Activated naive CD4-positive, alpha-beta T cell treated with anti-CD3 and anti-CD28 coated beads, Interleukin-2, amount 50 U/mL, for 24 hours (primary cell): Measurements from ENCODE around the gene HMG20B.
"Not testable (repeated sequence)": the region's sequence is repeated elsewhere in the genome, so short reads cannot be mapped to it uniquely, and the experiment has no call there.

Source experiments
- H3K27ac Mint-ChIP-seq: one replicate; pipeline ENCODE4 v1.8.0; 2021; ENCODE audit warnings: mild to moderate bottlenecking, mixed read lengths
- H3K27me3 Mint-ChIP-seq: one replicate; pipeline ENCODE4 v1.8.0; 2021; ENCODE audit warnings: mixed read lengths
- H3K36me3 Mint-ChIP-seq: one replicate; pipeline ENCODE4 v1.8.0; 2021; ENCODE audit warnings: mixed read lengths
- H3K4me1 Mint-ChIP-seq: one replicate; pipeline ENCODE4 v1.8.0; 2021; ENCODE audit warnings: mixed read lengths
- H3K4me3 Mint-ChIP-seq: one replicate; pipeline ENCODE4 v1.8.0; 2021; ENCODE audit warnings: mild to moderate bottlenecking, mixed read lengths
- H3K9me3 Mint-ChIP-seq: one replicate; pipeline ENCODE4 v1.8.0; 2021; ENCODE audit warnings: mixed read lengths

HMG20B gene

GRCh38 chr19:3584036-3584802 lies 11.5 kb downstream of the HMG20B start:
- not testable (repeated sequence) for H3K27me3 Mint-ChIP-seq, H3K27ac Mint-ChIP-seq, H3K9me3 Mint-ChIP-seq, H3K36me3 Mint-ChIP-seq, H3K4me1 Mint-ChIP-seq
- peak overlapping the region; percentile 7 for H3K4me3 Mint-ChIP-seq

DNA sequence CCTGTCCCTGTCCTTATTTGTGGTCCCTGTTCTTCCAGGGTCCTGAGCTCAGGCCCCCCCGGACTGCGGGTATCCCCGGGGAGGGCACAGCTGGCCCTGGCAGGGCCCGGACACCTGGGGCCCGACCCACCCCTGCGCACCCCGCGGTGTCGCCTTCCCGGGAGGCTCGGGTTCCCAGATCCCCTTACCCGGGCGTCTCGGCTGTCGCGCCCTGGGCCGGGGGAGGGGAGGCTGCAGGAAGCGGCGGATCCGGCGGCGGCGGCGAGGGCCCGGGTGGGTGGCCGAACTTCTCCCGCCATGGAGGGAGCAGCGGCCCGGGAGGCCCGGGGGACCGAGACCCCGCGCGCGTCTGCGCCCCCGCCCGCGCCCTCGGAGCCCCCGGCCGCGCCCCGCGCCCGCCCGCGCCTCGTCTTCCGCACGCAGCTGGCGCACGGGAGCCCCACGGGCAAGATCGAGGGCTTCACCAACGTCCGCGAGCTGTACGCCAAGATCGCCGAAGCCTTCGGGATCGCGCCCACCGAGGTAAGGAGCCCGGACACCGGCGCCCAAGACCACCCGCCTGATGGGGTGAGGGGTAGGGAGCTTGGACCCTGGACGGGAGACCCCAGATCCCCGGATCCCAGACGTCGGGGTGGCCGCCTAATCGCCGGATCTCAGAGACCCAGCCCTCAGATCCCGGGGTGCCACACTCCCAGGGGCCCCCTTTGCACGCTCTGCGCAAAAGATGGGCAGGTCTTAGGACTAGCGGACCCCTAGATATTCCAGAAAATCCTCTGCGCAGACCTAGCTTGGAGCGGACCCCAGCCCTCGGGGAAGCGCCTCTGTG lies 12.8 kb downstream of the HMG20B start, which contains the start of gene GIPC3:
GIPC3 (plus strand) TSS at position 178 of the 826 bp plus-strand sequence; CDS start at position 298, 120 bp downstream.
- no peaks in the 10 kb centered on the region for H3K36me3 Mint-ChIP-seq
- no peak within 1 kb of the TSS for H3K27ac Mint-ChIP-seq
- H3K4me1 Mint-ChIP-seq = no peaks in the 10 kb centered on the region
- no peaks in the 10 kb centered on the region for H3K27me3 Mint-ChIP-seq
- no peaks in the 10 kb centered on the region for H3K9me3 Mint-ChIP-seq
- H3K4me3 Mint-ChIP-seq = peak within 1 kb of the TSS; percentile 55

DNA sequence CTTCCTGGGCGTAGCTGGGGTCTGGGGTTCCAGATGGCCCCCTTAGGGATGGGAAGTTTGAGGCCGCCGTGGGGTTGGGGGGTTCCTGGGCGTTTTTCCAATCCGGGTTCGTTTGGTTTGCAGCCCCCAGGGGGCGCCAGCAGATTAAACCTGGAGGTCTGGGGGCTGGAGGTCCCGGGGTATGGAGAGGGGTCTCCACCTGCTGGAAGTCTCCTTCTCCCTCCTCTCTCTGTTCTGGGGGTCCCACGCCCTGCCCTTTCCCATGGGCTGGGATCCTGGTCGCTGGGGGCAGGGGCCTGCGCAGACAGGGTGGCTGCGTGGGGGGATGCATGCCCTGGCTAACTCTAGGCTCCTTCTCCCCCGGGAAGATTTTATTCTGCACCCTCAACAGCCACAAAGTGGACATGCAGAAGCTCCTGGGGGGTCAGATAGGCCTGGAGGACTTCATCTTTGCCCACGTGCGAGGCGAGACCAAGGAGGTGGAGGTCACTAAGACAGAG lies 13.4 kb downstream of the HMG20B start:
- H3K36me3 Mint-ChIP-seq = no peaks in the 10 kb centered on the region
- H3K27me3 Mint-ChIP-seq = no peaks in the 10 kb centered on the region
- H3K27ac Mint-ChIP-seq = no peak overlapping the region
- H3K4me1 Mint-ChIP-seq = no peaks in the 10 kb centered on the region
- H3K4me3 Mint-ChIP-seq = peak overlapping the region; percentile 55
- H3K9me3 Mint-ChIP-seq = no peaks in the 10 kb centered on the region

GRCh38 chr19:3586707-3587346 lies 14.1 kb downstream of the HMG20B start:
- H3K36me3 Mint-ChIP-seq = no peaks in the 10 kb centered on the region
- H3K27ac Mint-ChIP-seq = no peak overlapping the region
- H3K9me3 Mint-ChIP-seq = no peaks in the 10 kb centered on the region
- no peaks in the 10 kb centered on the region for H3K27me3 Mint-ChIP-seq
- H3K4me1 Mint-ChIP-seq = no peaks in the 10 kb centered on the region
- H3K4me3 Mint-ChIP-seq = peak overlapping the region; percentile 11

DNA sequence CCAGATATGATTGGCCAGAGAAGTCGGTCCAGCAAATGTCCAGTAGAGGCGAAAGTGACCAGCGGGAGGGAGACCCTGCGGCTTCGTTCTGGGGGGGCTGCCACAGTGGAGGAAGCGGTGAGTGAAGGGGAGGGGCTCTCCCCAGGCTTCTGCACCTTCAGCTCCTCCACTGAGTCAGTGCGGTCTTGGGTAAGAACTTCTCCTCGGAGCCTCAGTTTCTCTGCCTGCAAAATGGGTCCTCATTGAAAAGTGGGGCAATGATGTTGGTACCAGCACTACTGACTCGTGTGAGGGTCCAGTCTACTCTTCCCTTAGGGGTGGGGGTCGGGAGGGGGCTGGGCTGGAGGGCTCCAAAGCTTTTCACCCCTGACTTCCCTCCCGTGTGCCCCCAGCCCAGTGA lies 16.7 kb downstream of the HMG20B start:
- Mint-ChIP-seq H3K27me3 (no peaks in the 10 kb centered on the region), H3K4me1 (no peaks in the 10 kb centered on the region), H3K27ac (no peak overlapping the region), H3K4me3 (no peak overlapping the region), H3K36me3 (no peaks in the 10 kb centered on the region), H3K9me3 (no peaks in the 10 kb centered on the region)

DNA sequence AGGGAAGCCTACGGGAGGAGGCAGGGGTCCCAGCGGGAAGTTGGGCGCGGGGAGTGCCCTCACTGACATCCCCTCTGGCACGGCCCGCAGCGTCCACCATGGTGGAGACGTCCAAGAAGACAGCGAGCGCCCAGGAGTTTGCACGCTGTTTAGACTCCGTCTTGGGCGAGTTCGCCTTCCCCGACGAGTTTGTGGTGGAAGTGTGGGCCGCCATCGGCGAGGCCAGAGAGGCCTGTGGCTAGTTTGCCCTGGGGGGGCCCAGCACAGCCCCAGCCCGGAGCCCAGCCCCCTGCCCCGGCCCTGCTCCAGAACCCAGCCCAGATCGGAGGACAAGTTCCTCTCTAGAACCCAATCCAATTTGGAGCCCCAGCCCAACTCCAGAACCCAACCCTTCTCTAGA lies 17.2 kb downstream of the HMG20B start:
- no peak overlapping the region for H3K4me3 Mint-ChIP-seq
- H3K9me3 Mint-ChIP-seq = no peaks in the 10 kb centered on the region
- no peaks in the 10 kb centered on the region for H3K4me1 Mint-ChIP-seq
- H3K36me3 Mint-ChIP-seq = no peaks in the 10 kb centered on the region
- no peaks in the 10 kb centered on the region for H3K27me3 Mint-ChIP-seq
- H3K27ac Mint-ChIP-seq = no peak overlapping the region

DNA sequence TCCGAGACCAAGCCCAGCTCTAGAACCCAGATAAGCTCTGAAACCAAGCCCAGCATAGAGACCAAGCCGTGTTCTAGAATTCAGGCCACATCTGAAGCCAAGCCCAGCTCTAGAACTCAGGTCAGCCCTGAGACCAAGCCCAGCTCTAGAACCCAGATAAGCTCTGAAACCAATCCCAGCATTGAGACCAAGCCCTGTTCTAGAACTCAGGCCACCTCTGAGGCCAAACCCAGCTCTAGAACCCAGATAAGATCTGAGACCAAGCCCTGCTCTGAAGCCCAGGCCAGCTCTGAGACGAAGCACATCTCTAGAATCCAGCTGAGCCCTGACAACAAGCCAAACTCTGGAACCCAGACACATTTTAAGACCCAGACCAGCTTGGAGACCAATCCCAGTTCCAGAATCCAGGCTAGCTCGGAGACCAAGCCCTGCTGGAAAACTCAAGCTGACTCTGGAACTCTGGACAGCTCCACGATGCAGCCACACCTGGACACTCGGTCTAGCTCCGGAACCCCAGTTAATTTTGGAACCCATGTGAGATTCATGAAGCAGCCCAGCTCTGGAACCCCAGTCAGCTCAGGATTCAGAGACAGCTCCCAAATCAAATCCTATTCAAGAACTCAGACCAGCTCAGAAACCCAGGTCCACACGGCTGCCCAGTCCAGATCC lies 18.4 kb downstream of the HMG20B start:
- H3K9me3 Mint-ChIP-seq = no peaks in the 10 kb centered on the region

DNA sequence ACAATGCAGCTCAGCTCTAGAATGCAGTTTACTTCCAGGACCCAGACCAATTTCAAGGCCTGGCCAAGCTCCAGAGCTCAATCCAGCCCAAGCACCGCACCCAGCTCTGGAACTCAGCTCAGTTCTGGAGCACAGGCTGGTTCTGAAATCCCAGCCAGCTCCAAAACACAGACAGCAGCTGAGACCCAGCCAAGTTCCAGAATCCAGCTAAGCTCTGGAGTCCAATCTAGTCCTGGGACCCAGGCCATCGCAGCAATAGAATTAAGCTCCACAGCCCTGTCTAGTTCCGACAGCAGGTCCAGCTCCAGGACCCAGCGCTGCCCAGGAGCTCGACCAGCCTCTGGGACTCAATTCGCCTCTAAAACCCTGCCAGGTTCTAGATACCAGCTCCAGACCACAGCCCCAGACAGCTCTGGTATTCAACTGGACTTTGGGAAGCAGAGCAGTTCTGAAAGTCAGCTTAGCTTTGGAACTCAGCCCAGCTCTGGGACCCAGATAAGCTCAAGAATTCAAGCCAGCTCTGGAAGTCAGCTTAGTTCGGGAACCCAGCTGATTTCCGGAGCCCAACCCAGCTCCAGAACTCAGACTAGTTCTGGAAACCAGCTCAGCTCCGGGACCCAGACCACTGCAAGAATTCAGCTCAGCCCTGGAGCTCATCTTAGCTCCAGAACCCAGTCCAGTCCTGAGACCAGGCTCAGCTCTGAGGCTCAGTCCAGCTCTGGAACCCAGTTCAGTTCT lies 19.3 kb downstream of the HMG20B start:
- Mint-ChIP-seq H3K27ac (no peak overlapping the region), H3K4me1 (no peaks in the 10 kb centered on the region), H3K4me3 (no peak overlapping the region), H3K9me3 (no peaks in the 10 kb centered on the region), H3K27me3 (no peaks in the 10 kb centered on the region), H3K36me3 (no peaks in the 10 kb centered on the region)

More for the DNA sequence above, 18.4 kb downstream of the HMG20B start:
- H3K4me3 Mint-ChIP-seq = no peak overlapping the region
- no peak overlapping the region for H3K27ac Mint-ChIP-seq
- H3K4me1 Mint-ChIP-seq = no peaks in the 10 kb centered on the region
- H3K36me3 Mint-ChIP-seq = no peaks in the 10 kb centered on the region
- H3K27me3 Mint-ChIP-seq = no peaks in the 10 kb centered on the region

DNA sequence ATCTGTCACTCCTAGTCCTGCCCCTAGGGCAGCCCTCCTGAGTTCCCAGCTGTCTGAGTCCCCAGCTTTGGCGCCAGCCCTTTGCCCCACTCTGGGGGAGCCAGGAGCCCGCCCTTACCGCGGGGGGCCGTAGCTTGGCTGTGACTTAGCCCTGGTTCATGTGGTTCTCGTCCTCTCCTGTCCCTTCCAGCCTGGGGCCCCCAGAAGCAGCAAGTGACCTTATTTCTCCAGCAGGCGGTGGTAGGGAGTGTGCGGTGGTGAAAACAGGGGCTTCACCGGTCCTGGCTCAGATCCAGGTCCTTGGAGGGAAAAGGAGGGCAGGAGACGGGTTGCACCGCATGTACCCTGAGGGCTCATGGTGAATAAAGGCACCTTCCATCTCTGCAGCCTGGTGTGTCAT lies 20.4 kb downstream of the HMG20B start:
- Mint-ChIP-seq H3K4me1 (no peaks in the 10 kb centered on the region), H3K9me3 (no peaks in the 10 kb centered on the region), H3K27ac (no peak overlapping the region), H3K27me3 (no peaks in the 10 kb centered on the region), H3K36me3 (no peaks in the 10 kb centered on the region), H3K4me3 (no peak overlapping the region)

DNA sequence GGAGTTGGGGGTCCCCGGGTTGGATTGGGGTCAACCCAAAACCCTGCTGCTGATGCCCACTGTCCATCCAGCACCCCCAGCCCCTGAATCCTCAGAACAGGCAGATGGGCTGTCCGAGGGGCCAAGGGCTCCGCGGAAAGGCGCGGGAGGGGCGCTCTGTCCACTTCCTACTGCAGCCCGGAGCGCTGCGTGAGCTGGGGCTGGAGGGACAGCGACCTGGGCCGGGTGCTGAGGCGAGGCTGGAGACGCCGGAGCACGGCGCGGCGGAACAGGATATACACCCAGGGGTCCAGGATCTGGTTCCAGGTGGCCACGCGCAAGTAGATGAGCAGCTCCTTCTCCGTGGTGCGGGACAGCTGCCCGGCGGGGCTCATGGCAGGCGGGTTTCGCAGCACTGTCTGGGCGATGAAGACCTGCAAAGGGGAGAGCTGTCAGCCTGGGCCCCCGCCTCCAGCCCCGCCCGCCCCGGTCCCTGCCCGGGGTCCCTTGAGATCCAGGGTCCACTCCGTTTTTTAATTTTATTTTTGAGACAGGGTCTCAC lies 22.8 kb downstream of the HMG20B start:
- Mint-ChIP-seq H3K27ac (no peak overlapping the region), H3K9me3 (no peaks in the 10 kb centered on the region), H3K27me3 (no peaks in the 10 kb centered on the region), H3K4me3 (no peak overlapping the region), H3K4me1 (no peaks in the 10 kb centered on the region), H3K36me3 (no peaks in the 10 kb centered on the region)

DNA sequence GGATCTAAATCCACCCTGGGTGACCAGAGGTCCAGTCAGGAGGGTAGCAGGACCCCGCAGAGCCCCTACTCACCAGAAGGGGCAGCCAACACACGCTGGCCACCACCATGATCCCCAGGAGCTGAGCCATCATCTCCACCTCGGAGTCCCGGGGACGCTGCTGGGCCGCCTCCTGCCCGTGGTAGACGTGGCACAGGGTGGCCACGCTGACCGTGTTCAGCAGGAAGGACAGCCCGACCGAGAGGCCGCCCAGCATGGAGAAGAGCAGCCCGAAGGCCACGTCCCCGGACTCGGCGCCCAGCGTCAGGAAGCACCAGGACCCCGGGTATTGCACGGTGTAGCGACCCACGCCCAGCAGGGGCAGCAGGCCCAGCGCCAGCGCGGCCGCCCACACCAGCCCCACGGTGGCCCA lies 27.0 kb downstream of the HMG20B start:
- Mint-ChIP-seq H3K9me3 (no peaks in the 10 kb centered on the region), H3K4me3 (no peak overlapping the region)

DNA sequence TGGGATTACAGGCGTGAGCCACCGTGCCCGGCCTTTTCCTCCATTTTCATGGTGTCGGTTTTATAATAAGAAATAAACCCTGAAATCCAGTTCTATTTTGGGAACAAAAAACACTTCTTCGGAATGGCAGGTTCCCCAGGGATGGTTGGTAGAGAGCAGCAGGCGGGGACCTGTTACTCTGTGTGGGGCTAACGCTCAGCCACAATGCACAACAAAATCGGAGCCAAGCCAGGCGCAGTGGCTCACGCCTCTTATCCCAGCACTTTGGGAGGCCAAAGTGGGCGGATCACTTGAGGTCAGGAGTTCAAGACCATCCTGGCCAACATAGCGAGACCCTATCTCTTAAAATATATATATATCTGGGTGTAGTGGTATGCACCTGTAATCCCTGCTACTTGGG lies 28.3 kb downstream of the HMG20B start:
- H3K27ac Mint-ChIP-seq = no peak overlapping the region
- H3K9me3 Mint-ChIP-seq = no peaks in the 10 kb centered on the region
- no peaks in the 10 kb centered on the region for H3K4me1 Mint-ChIP-seq
- H3K4me3 Mint-ChIP-seq = no peak overlapping the region
- no peaks in the 10 kb centered on the region for H3K36me3 Mint-ChIP-seq
- no peaks in the 10 kb centered on the region for H3K27me3 Mint-ChIP-seq

More for the DNA sequence above, 27.0 kb downstream of the HMG20B start:
- H3K27ac Mint-ChIP-seq = no peak overlapping the region
- no peaks in the 10 kb centered on the region for H3K4me1 Mint-ChIP-seq
- H3K36me3 Mint-ChIP-seq = no peaks in the 10 kb centered on the region
- H3K27me3 Mint-ChIP-seq = no peaks in the 10 kb centered on the region

- Mint-ChIP-seq H3K4me3 (no peak overlapping the region), H3K9me3 (no peaks in the 10 kb centered on the region), H3K27me3 (no peaks in the 10 kb centered on the region), H3K27ac (no peak overlapping the region), H3K4me1 (peaks cover 6% of the 10 kb centered on the region), H3K36me3 (no peaks in the 10 kb centered on the region)
These were observed 30.5 kb downstream of the HMG20B start for GRCh38 chr19:3603121-3603811.
